Astrocyte (in vitro differentiated cells and primary cell): ENCODE data around the gene TTLL8. TPM values are rescaled to one million over a fixed set of nuclear protein-coding genes. Genes with fewer than 3 reads are reported as not detected.

Source experiments
- DNase-seq: peaks from one replicate; pipeline ENCODE4 v3.0.0-alpha.2; 2010; ENCODE audit warnings: low read depth
- FAIRE-seq: peaks from 2 replicates; lab custom pipeline; 2011; peaks lifted over from hg19 to GRCh38; lab: Jason Lieb, UNC
- H2AFZ ChIP-seq: 2 replicates; pipeline ENCODE4 v1.6.0; 2012; ENCODE audit warnings: low read depth, low read length, inconsistent platforms
- H3K27ac ChIP-seq: 2 replicates; pipeline ENCODE4 v1.5.1; 2011; ENCODE audit warnings: low read depth, low read length, inconsistent platforms
- H3K27me3 ChIP-seq: 2 replicates; pipeline ENCODE4 v1.6.0; 2011; ENCODE audit warnings: low read length, inconsistent platforms; ENCODE audit not compliant: insufficient read depth
- H3K36me3 ChIP-seq: 2 replicates; pipeline ENCODE4 v1.5.1; 2011; ENCODE audit warnings: low read length, inconsistent platforms; ENCODE audit not compliant: insufficient read depth
- H3K4me1 ChIP-seq: 2 replicates; pipeline ENCODE4 v1.5.1; 2011; ENCODE audit warnings: low read length, inconsistent platforms; ENCODE audit not compliant: insufficient read depth
- H3K4me2 ChIP-seq: 2 replicates; pipeline ENCODE4 v1.6.0; 2012; ENCODE audit warnings: low read length, inconsistent platforms
- H3K4me3 ChIP-seq: 2 replicates; pipeline ENCODE4 v1.5.1; 2011; ENCODE audit warnings: low read depth, mild to moderate bottlenecking, low read length, inconsistent platforms; ENCODE audit not compliant: insufficient read depth
- H3K79me2 ChIP-seq: 2 replicates; pipeline ENCODE4 v1.6.0; 2012; ENCODE audit warnings: mild to moderate bottlenecking, low read length, inconsistent platforms; ENCODE audit not compliant: insufficient read depth
- H3K9ac ChIP-seq: 2 replicates; pipeline ENCODE4 v1.6.0; 2012; ENCODE audit warnings: mild to moderate bottlenecking, low read length, inconsistent platforms
- H3K9me3 ChIP-seq: 2 replicates; pipeline ENCODE4 v1.5.1; 2012; ENCODE audit warnings: low read depth, mild to moderate bottlenecking, low read length, inconsistent platforms; ENCODE audit not compliant: insufficient read depth
- H4K20me1 ChIP-seq: 2 replicates; pipeline ENCODE4 v1.6.0; 2012; ENCODE audit warnings: low read length, inconsistent platforms; ENCODE audit not compliant: insufficient read depth
- H3K27ac Mint-ChIP-seq: one replicate; pipeline ENCODE4 v1.8.0; 2021; ENCODE audit warnings: mild to moderate bottlenecking, mixed read lengths; ENCODE audit not compliant: unreplicated experiment
- H3K27me3 Mint-ChIP-seq: one replicate; pipeline ENCODE4 v1.8.0; 2021; ENCODE audit warnings: low read depth, mixed read lengths; ENCODE audit not compliant: unreplicated experiment
- H3K36me3 Mint-ChIP-seq: one replicate; pipeline ENCODE4 v1.8.0; 2021; ENCODE audit warnings: low read depth, mixed read lengths; ENCODE audit not compliant: unreplicated experiment
- H3K4me1 Mint-ChIP-seq: one replicate; pipeline ENCODE4 v1.8.0; 2021; ENCODE audit warnings: low read depth, mixed read lengths; ENCODE audit not compliant: unreplicated experiment
- H3K4me3 Mint-ChIP-seq: one replicate; pipeline ENCODE4 v1.8.0; 2021; ENCODE audit warnings: mild to moderate bottlenecking, moderate library complexity, mixed read lengths; ENCODE audit not compliant: unreplicated experiment
- H3K9me3 Mint-ChIP-seq: one replicate; pipeline ENCODE4 v1.8.0; 2021; ENCODE audit warnings: mild to moderate bottlenecking, mixed read lengths; ENCODE audit not compliant: unreplicated experiment
- EZH2 ChIP-seq: IDR thresholded peaks from 2 replicates; pipeline ENCODE4 v1.6.1; 2012; ENCODE audit warnings: mild to moderate bottlenecking, low read length, inconsistent platforms; ENCODE audit not compliant: insufficient read depth
- total RNA-seq: library from RNA; stranded (reverse); gene quantifications from 2 replicates; pipeline ENCODE4 v1.2.1, GENCODE V29; 2021
- TF ChIP-seq, protein P1 (sequence below): IDR thresholded peaks from 2 replicates; pipeline ENCODE4 v1.5.1; 2011; ENCODE audit warnings: low read depth, mild to moderate bottlenecking, inconsistent platforms, low read length, moderate library complexity; ENCODE audit not compliant: insufficient read depth

The TTLL8 gene
- total RNA-seq, 1 donor from 2014 or later, result not detected

DNA sequence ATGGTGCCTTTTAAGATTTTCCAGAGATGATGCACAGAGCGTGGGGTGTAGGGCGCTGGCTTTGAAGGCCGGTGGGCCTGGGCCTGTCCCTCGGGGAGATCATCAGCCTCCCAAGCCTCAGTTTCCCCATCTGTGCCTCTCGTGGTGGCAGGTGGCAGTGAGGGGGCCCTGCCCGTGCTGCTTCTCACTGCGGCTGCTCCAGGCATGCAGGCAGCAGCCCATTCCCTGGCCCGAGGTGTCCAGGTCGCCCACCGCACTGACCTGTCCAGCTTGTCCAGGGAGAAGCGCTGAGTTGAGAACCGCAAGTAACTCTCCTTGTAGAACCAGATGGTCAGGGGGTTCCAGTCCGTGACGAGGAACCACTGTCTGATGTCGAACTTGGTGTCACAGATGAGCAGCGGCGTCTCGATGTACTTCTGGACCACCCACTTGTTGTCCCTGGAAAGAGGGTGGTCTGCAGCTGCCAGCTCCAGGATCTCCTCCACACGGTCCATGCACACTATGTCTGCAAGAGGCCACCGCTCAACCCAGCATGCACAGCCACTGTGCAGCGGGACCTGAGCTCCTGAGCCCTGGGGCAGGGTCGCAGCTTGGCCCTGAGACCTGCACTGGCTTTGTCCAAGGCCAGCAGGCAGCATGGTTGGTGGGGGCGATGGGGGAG lies 25.0 kb downstream of the TTLL8 start:
- Histone ChIP-seq H4K20me1 (no peaks in the 10 kb centered on the region), H3K36me3 (no peaks in the 10 kb centered on the region), H3K79me2 (no peaks in the 10 kb centered on the region), H3K9ac (no peak overlapping the region), H3K9me3 (no peaks in the 10 kb centered on the region), H2AFZ (no peak overlapping the region), H3K27me3 (no peaks in the 10 kb centered on the region), H3K4me1 (no peaks in the 10 kb centered on the region), H3K27ac (no peak overlapping the region), H3K4me3 (no peak overlapping the region), H3K4me2 (no peak overlapping the region)
- Mint-ChIP-seq H3K4me1 (no peaks in the 10 kb centered on the region), H3K36me3 (no peaks in the 10 kb centered on the region), H3K27me3 (peaks cover 25% of the 10 kb centered on the region), H3K27ac (no peak overlapping the region), H3K4me3 (no peak overlapping the region), H3K9me3 (no peaks in the 10 kb centered on the region)
- TF ChIP-seq EZH2, result no peak
- TF ChIP-seq, protein P1, sequence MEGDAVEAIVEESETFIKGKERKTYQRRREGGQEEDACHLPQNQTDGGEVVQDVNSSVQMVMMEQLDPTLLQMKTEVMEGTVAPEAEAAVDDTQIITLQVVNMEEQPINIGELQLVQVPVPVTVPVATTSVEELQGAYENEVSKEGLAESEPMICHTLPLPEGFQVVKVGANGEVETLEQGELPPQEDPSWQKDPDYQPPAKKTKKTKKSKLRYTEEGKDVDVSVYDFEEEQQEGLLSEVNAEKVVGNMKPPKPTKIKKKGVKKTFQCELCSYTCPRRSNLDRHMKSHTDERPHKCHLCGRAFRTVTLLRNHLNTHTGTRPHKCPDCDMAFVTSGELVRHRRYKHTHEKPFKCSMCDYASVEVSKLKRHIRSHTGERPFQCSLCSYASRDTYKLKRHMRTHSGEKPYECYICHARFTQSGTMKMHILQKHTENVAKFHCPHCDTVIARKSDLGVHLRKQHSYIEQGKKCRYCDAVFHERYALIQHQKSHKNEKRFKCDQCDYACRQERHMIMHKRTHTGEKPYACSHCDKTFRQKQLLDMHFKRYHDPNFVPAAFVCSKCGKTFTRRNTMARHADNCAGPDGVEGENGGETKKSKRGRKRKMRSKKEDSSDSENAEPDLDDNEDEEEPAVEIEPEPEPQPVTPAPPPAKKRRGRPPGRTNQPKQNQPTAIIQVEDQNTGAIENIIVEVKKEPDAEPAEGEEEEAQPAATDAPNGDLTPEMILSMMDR, result no peak
- DNase-seq, result no peak
- FAIRE-seq, result no peak

DNA sequence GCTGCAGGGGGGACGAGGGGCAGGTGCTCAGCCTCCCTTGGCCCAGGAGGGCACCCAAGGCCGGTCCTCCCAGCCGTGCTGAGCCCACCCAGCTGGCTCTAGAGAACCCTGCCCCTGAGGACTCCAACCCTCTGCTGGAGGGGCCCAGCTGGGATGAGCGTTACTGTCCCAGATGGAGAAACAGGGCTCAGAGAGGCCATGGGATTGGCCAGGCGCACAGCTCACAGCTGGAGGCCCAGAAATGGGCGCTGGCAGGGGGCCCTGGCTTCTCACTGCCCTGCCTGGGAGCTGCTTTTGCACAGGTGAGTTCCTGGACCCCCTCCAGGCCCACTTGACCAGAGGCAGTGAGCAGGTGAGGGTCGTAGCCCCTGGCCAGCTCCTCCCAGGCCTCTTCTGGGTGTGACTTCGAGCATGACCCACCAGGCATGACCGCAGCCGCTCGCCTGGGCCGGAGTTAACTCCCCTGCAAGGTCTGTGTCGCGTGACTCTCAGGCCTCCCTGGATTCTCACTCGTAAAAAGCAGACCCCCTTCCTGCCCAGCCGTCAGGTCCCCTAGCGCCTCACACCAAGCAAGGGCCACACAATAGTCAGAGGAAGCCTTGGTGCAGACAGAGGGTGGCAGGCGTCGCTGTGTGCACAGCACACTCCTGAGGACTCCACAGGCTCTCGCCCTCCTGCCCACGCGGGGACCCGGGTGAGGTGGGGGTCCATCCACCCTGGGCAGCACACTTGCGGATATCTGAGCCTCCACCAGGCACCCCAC lies 25.8 kb downstream of the TTLL8 start:
- no peak for DNase-seq
- no peak for TF ChIP-seq EZH2
- TF ChIP-seq, protein P1, result no peak
- no peaks in the 10 kb centered on the region for H3K9me3 ChIP-seq

More for the DNA sequence above, 25.8 kb downstream of the TTLL8 start:
- Histone ChIP-seq H3K36me3 (no peaks in the 10 kb centered on the region), H3K27ac (no peak overlapping the region), H2AFZ (no peak overlapping the region), H3K79me2 (no peaks in the 10 kb centered on the region), H3K4me2 (no peak overlapping the region), H4K20me1 (no peaks in the 10 kb centered on the region), H3K27me3 (no peaks in the 10 kb centered on the region), H3K4me3 (no peak overlapping the region), H3K9ac (no peak overlapping the region), H3K4me1 (no peaks in the 10 kb centered on the region)
- H3K36me3 Mint-ChIP-seq, result no peaks in the 10 kb centered on the region
- no peaks in the 10 kb centered on the region for H3K9me3 Mint-ChIP-seq
- H3K27me3 Mint-ChIP-seq, result peaks cover 33% of the 10 kb centered on the region
- no peak for FAIRE-seq
- no peaks in the 10 kb centered on the region for H3K4me1 Mint-ChIP-seq
- no peak overlapping the region for H3K27ac Mint-ChIP-seq
- no peak overlapping the region for H3K4me3 Mint-ChIP-seq
